Measurements from ENCODE around the gene CNIH2. TPM values are rescaled to one million over a fixed set of nuclear protein-coding genes. Genes with fewer than 3 reads are reported as not detected.

CNIH2 gene
- total RNA-seq, 1 donor from 2014 or later = 0.89 TPM

GRCh38 chr11:66321606-66322005 is 43.6 kb downstream of the CNIH2 start:
- intact Hi-C loops (cut with DNase I) = no loop called here
- H3K27ac ChIP-seq = no peak overlapping the region

DNA sequence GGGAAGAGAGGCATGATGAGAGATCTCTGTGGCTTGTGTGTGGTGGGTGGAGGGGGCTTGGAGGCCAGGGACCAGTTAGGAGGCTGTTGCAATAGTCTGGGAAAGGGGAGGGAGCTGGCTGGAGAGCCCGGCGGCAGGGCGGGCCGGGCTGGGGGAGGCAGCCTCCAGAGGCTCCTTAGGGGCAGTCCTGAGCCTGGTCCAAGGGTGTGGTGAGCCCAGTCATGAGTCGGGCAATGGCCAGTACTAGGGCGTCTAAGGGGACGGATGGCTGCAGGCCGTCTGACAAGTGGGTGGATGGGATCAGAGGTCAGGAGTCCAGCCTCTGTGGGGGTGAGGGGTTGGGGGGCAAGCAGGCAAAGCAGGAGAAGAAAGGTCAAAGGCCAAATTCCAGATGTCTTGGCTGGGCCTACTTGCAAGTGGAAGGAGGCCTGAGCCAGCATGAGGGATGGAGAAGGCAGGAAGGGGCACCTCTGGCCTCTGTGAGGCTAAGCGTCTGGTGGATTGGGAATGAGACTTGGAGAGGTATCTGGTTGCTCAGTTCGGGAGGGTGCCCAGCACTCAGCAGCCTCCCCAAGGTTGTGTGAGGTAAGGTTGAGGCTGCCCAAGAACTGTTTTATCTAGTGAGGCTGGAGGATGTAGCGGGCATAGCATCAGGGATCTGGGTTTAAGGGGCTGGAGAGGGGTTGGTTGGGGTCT is 44.9 kb downstream of the CNIH2 start:
- Histone ChIP-seq H3K4me3 (no peak overlapping the region), H3K27me3 (ENCODE audit: low read depth) (no peaks in the 10 kb centered on the region), H3K4me1 (peaks cover 28% of the 10 kb centered on the region), H3K36me3 (no peaks in the 10 kb centered on the region), H3K27ac (no peak overlapping the region), H3K9me3 (no peaks in the 10 kb centered on the region)
- TF ChIP-seq CTCF (IDR thresholded peaks at IDR 0.05) = no peak
- intact Hi-C loops (cut with DNase I) = no loop called here
- DNase-seq (no peak), ATAC-seq (no peak)

More at GRCh38 chr11:66321606-66322005, 43.6 kb downstream of the CNIH2 start:
- Histone ChIP-seq H3K9me3 (no peaks in the 10 kb centered on the region), H3K36me3 (no peaks in the 10 kb centered on the region), H3K4me1 (peaks cover 31% of the 10 kb centered on the region), H3K27me3 (ENCODE audit: low read depth) (no peaks in the 10 kb centered on the region), H3K4me3 (no peak overlapping the region)
- TF ChIP-seq CTCF (IDR thresholded peaks at IDR 0.05) = no peak
- ATAC-seq (no peak), DNase-seq (no peak)

GRCh38 chr11:66323684-66324083 is 45.7 kb downstream of the CNIH2 start:
- no peak for TF ChIP-seq CTCF (IDR thresholded peaks at IDR 0.05)
- DNase-seq (no peak), ATAC-seq (no peak)
- Histone ChIP-seq H3K27ac (no peak overlapping the region), H3K36me3 (no peaks in the 10 kb centered on the region), H3K27me3 (ENCODE audit: low read depth) (no peaks in the 10 kb centered on the region), H3K4me1 (peaks cover 28% of the 10 kb centered on the region), H3K9me3 (no peaks in the 10 kb centered on the region), H3K4me3 (no peak overlapping the region)
- intact Hi-C loops (cut with DNase I) = no loop called here

GRCh38 chr11:66324664-66325063 is 46.7 kb downstream of the CNIH2 start:
- H3K27ac ChIP-seq = no peak overlapping the region
- H3K27me3 ChIP-seq (ENCODE audit: low read depth) = no peaks in the 10 kb centered on the region
- H3K4me3 ChIP-seq = no peak overlapping the region
- intact Hi-C loops (cut with DNase I) = no loop called here
- TF ChIP-seq CTCF (IDR thresholded peaks at IDR 0.05) = no peak
- ATAC-seq (no peak), DNase-seq (no peak)
- no peaks in the 10 kb centered on the region for H3K9me3 ChIP-seq
- peaks cover 26% of the 10 kb centered on the region for H3K4me1 ChIP-seq
- H3K36me3 ChIP-seq = no peaks in the 10 kb centered on the region

DNA sequence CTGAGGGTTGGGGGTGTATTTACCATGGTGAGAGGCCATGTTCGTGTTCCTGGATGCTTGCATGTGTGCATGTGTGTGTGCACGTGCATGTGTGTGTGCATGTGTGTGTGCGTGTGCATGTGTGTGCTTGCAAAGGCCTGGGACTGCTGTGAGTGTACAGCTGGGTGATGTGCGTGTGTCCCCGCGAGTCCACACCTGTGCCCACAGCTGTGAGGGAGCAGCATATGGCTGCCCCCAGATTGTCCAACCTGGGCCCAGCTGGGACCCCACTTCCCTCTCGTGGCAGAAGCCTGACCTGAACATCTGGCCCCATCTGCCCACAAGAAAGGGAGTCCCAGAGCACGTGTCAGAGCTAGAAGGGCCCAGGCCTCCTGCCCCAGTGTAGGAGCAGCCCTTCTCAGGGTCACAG is 47.3 kb downstream of the CNIH2 start:
- Histone ChIP-seq H3K9me3 (no peaks in the 10 kb centered on the region), H3K36me3 (no peaks in the 10 kb centered on the region), H3K27me3 (ENCODE audit: low read depth) (no peaks in the 10 kb centered on the region), H3K4me3 (no peak overlapping the region), H3K4me1 (peaks cover 26% of the 10 kb centered on the region), H3K27ac (peak overlapping the region; percentile 9)
- no peak for TF ChIP-seq CTCF (IDR thresholded peaks at IDR 0.05)
- no peak for ATAC-seq
- intact Hi-C loops (cut with DNase I) = no loop called here
- no peak for DNase-seq

Measured in lower lobe of right lung (tissue), 2 donors.